Panc1 (cell line): ENCODE data around the gene EGFLAM. TPM values are rescaled to one million over a fixed set of nuclear protein-coding genes. Genes with fewer than 3 reads are reported as not detected.

ENCODE experiments used
- ATAC-seq: fragments of 200-7000 bp; cut with Tn5 transposase; 2 replicates; pipeline ENCODE4 v1.9.1; 2020; ENCODE audit warnings: mild to moderate bottlenecking, moderate library complexity
- BruUV-seq: library from RNA; stranded (reverse); fragments of 400-500 nt; replicated peaks from 2 replicates; lab custom pipeline; 2021; lab: Mats Ljungman, UMichigan
- CTCF ChIA-PET: fragments of 300-600 bp; sonication (Branson Sonifier 250); formaldehyde crosslinking; loops from one replicate; lab custom pipeline; 2022; ENCODE audit warnings: antibody characterized with exemption; lab: Charles Lee
- POLR2A ChIA-PET: fragments of 300-600 bp; sonication (Branson Sonifier 250); formaldehyde crosslinking; loops from one replicate; lab custom pipeline; 2022; ENCODE audit warnings: antibody characterized with exemption; lab: Charles Lee
- DNase-seq: peaks from one replicate; pipeline ENCODE4 v3.0.0-alpha.2; 2010; ENCODE audit warnings: low read depth, low spot score
- H3K27ac ChIP-seq: 2 replicates; pipeline ENCODE4 v1.5.1; 2011; ENCODE audit warnings: mild to moderate bottlenecking, low read length, inconsistent platforms
- H3K27me3 ChIP-seq: fragments of 200-500 bp; sonication (Bioruptor generic); 2 replicates; pipeline ENCODE4 v1.6.0; 2014; ENCODE audit warnings: low read length, inconsistent platforms; ENCODE audit not compliant: control insufficient read depth, insufficient read depth
- H3K36me3 ChIP-seq: fragments of 200-500 bp; sonication (Bioruptor generic); 2 replicates; pipeline ENCODE4 v1.5.1; 2014; ENCODE audit warnings: inconsistent platforms, mild to moderate bottlenecking, low read length, moderate library complexity; ENCODE audit not compliant: control insufficient read depth, insufficient read depth
- H3K4me1 ChIP-seq: 2 replicates; pipeline ENCODE4 v1.5.1; 2011; ENCODE audit warnings: inconsistent platforms, mild to moderate bottlenecking, low read length, moderate library complexity; ENCODE audit not compliant: control insufficient read depth, insufficient read depth
- H3K4me3 ChIP-seq, 2 experiments: 2 replicates each; pipeline ENCODE4 v1.5.1; 2011 to 2012; ENCODE audit warnings: low read depth in 2 of 2, low read length in 2 of 2, mild to moderate bottlenecking in 2 of 2, inconsistent platforms in 1 of 2, moderate library complexity in 1 of 2
- H3K9me3 ChIP-seq: fragments of 200-500 bp; sonication (Bioruptor generic); 2 replicates; pipeline ENCODE4 v1.5.1; 2014; ENCODE audit warnings: low read depth, mild to moderate bottlenecking, inconsistent platforms, low read length, moderate library complexity; ENCODE audit not compliant: control insufficient read depth, insufficient read depth
- CTCF ChIP-seq: fragments of 450-650 bp; IDR thresholded peaks from 2 replicates; pipeline ENCODE4 v1.5.1; 2017; ENCODE audit warnings: mild to moderate bottlenecking
- POLR2AphosphoS5 ChIP-seq: IDR thresholded peaks from 2 replicates; pipeline ENCODE4 v1.6.1; 2012; ENCODE audit warnings: mild to moderate bottlenecking, low read depth, low read length, moderate library complexity
- REST ChIP-seq, 2 experiments: IDR thresholded peaks; 2 replicates each; pipeline ENCODE4 v1.6.1; 2011 to 2012; ENCODE audit warnings: low read depth in 2 of 2, control low read depth in 1 of 2, low read length in 1 of 2, mild to moderate bottlenecking in 1 of 2, moderate library complexity in 1 of 2; ENCODE audit not compliant: insufficient read depth in 1 of 2
- SIN3A ChIP-seq: IDR thresholded peaks from 2 replicates; pipeline ENCODE4 v1.6.1; 2012; ENCODE audit warnings: low read depth, mild to moderate bottlenecking, low read length, moderate library complexity, borderline replicate concordance; ENCODE audit not compliant: insufficient read depth
- TCF7L2 ChIP-seq: IDR thresholded peaks from 2 replicates; pipeline ENCODE4 v1.6.1; 2011; ENCODE audit warnings: mild to moderate bottlenecking, low read depth, low read length, inconsistent platforms
- in situ Hi-C: cut with HindIII; loops from 2 replicates; pipeline ENCODE4 v1.10.0; 2016; ENCODE audit warnings: low sequenced_read_pairs, low pct_unique_long_range_greater_than_20kb
- intact Hi-C: fragments of 100-400 bp; cut with micrococcal nuclease; formaldehyde crosslinking; loops from one replicate; pipeline ENCODE4 v1.10.0; 2022; ENCODE audit not compliant: unreplicated experiment
- total RNA-seq: library from RNA; stranded (reverse); gene quantifications from one replicate; pipeline ENCODE4 v1.2.1, GENCODE V29; 2021; ENCODE audit not compliant: unreplicated experiment

EGFLAM gene
- total RNA-seq, 1 experiment from 2014 or later: 14.8 TPM

- no TSS peak for BruUV-seq
- in situ Hi-C loops: no loop called here
- ATAC-seq (peak; percentile 75), DNase-seq (no peak)
- POLR2A ChIA-PET: no interaction called here
- CTCF ChIA-PET: interaction anchor here (1.1 kb wide), 1 partner anchor 42 kb away, joined by 5 read pairs; no protein-coding TSS in a partner anchor
- H3K4me3 ChIP-seq: no peak overlapping the region
- H3K4me1 ChIP-seq: no peaks in the 10 kb centered on the region
- TF ChIP-seq CTCF (peak; percentile 24), TCF7L2 (no peak), REST (IDR thresholded peaks at IDR 0.05; ENCODE audit: insufficient read depth in 1 of 2, low read depth in 2 of 2, low read length in 1 of 2) (no peak), SIN3A (no peak)
- H3K27ac ChIP-seq: no peak overlapping the region
- peaks cover 5% of the 10 kb centered on the region; the same call in 1 of the 2 replicates for H3K36me3 ChIP-seq
- H3K27me3 ChIP-seq: no peaks in the 10 kb centered on the region
- intact Hi-C loops: no loop called here
- H3K9me3 ChIP-seq: no peaks in the 10 kb centered on the region
Measured at GRCh38 chr5:38483805-38484398, 225.5 kb downstream of the EGFLAM start.

GRCh38 chr5:38494175-38494574 lies 235.8 kb downstream of the EGFLAM start:
- Histone ChIP-seq H3K36me3 (peaks cover 5% of the 10 kb centered on the region), H3K9me3 (no peaks in the 10 kb centered on the region), H3K27ac (no peak overlapping the region), H3K27me3 (no peaks in the 10 kb centered on the region), H3K4me3 (no peak overlapping the region), H3K4me1 (no peaks in the 10 kb centered on the region)
- no TSS peak for BruUV-seq
- in situ Hi-C loops (no loop called here), intact Hi-C loops (no loop called here)
- no peak for ATAC-seq
- TF ChIP-seq REST (IDR thresholded peaks at IDR 0.05; ENCODE audit: insufficient read depth in 1 of 2, low read depth in 2 of 2, low read length in 1 of 2) (no peak), SIN3A (no peak), POLR2AphosphoS5 (no peak), CTCF (no peak)
- POLR2A ChIA-PET: no interaction called here
- no peak for DNase-seq
- CTCF ChIA-PET: no interaction called here
